HCT116 (cell line): ENCODE measurements around the gene SUCNR1.
"Not testable (repeated sequence)": the region's sequence is repeated elsewhere in the genome, so short reads cannot be mapped to it uniquely, and the experiment has no call there.

Source experiments
- CEBPB ChIP-seq: IDR thresholded peaks from 2 replicates; pipeline ENCODE4 v1.6.1; 2012; ENCODE audit warnings: low read depth
- EZH2 ChIP-seq: fragments of 200-600 bp; sonication (generic); IDR thresholded peaks from 2 replicates; pipeline ENCODE4 v1.6.1; 2017; ENCODE audit warnings: antibody characterized with exemption, mixed run types
- EZH2phosphoT487 ChIP-seq: fragments of 200-600 bp; IDR thresholded peaks from 2 replicates; pipeline ENCODE4 v1.6.1; 2018; ENCODE audit warnings: antibody characterized with exemption, borderline replicate concordance
- POLR2A ChIP-seq: IDR thresholded peaks from 2 replicates; pipeline ENCODE4 v1.7.0; 2011; ENCODE audit warnings: borderline replicate concordance; ENCODE audit not compliant: insufficient read depth, insufficient read length; ENCODE audit errors: extremely low read depth
- POLR2AphosphoS5 ChIP-seq: IDR thresholded peaks from 2 replicates; pipeline ENCODE4 v1.6.1; 2011; ENCODE audit warnings: mild to moderate bottlenecking, low read depth, low read length, moderate library complexity
- SIN3A ChIP-seq: IDR thresholded peaks from 2 replicates; pipeline ENCODE4 v1.6.1; 2012; ENCODE audit warnings: low read depth
- TCF7L2 ChIP-seq: IDR thresholded peaks from 2 replicates; pipeline ENCODE4 v1.7.0; 2011; ENCODE audit warnings: borderline replicate concordance, inconsistent platforms; ENCODE audit not compliant: insufficient read depth, insufficient read length; ENCODE audit errors: extremely low read depth
- YY1 ChIP-seq: IDR thresholded peaks from 2 replicates; pipeline ENCODE4 v1.6.1; 2011; ENCODE audit warnings: low read length, low read depth, moderate library complexity, mild to moderate bottlenecking; ENCODE audit not compliant: insufficient replicate concordance; ENCODE audit errors: extremely low read depth
- TF ChIP-seq, protein P1 (sequence below), 3 experiments: fragments of 200-600 bp in 1 of 3; sonication (generic) in 1 of 3; IDR thresholded peaks in 2 of 3; conservative IDR thresholded peaks in 1 of 3; 2 replicates each; pipeline ENCODE4 v1.5.1; 2012 to 2017; ENCODE audit warnings: low read depth in 2 of 3, low read length in 2 of 3, antibody characterized with exemption in 1 of 3, borderline replicate concordance in 1 of 3, control low read depth in 1 of 3, mild to moderate bottlenecking in 1 of 3, mixed read lengths in 1 of 3, mixed run types in 1 of 3, moderate library complexity in 1 of 3; ENCODE audit not compliant: insufficient read depth in 1 of 3
- TF ChIP-seq, protein P2 (sequence below): IDR thresholded peaks from 2 replicates; pipeline ENCODE4 v1.6.1; 2012
- TF ChIP-seq, protein P3 (sequence below): IDR thresholded peaks from 2 replicates; pipeline ENCODE4 v1.6.1; 2012

DNA sequence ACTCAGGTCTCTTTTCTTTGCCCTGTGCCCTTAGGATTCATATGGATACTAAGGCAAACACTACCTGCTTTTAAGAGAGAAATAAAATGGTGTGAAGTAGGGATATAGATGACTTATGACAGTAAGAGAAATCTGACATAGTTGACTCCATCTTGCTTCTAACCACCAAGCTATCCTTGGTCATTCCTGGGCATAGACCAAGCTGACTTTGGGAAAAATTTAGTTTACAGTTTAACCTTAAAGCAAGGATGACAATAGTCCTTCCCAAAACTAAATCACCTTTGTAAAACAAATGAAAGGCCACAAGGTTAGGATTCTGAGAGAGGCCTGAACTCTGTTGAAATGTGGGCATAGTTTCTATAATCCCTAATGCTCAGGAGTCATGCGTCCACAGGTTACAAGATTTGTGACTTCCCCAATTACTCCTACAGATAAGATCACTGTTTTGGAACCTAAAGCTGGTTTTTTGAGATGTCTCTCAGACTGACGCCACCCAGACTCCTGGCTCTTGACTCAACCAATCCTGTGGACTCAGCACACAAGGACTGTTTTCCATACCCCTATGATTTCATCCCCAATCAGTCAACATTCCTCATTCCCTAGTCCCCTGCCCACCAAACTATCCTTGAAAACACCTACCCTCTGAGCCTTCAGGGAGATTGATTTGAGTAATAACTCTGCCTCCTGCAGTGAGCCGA is 25.3 kb downstream of the SUCNR1 start:
- TF ChIP-seq, protein P1, sequence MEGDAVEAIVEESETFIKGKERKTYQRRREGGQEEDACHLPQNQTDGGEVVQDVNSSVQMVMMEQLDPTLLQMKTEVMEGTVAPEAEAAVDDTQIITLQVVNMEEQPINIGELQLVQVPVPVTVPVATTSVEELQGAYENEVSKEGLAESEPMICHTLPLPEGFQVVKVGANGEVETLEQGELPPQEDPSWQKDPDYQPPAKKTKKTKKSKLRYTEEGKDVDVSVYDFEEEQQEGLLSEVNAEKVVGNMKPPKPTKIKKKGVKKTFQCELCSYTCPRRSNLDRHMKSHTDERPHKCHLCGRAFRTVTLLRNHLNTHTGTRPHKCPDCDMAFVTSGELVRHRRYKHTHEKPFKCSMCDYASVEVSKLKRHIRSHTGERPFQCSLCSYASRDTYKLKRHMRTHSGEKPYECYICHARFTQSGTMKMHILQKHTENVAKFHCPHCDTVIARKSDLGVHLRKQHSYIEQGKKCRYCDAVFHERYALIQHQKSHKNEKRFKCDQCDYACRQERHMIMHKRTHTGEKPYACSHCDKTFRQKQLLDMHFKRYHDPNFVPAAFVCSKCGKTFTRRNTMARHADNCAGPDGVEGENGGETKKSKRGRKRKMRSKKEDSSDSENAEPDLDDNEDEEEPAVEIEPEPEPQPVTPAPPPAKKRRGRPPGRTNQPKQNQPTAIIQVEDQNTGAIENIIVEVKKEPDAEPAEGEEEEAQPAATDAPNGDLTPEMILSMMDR (IDR thresholded peaks at IDR 0.05 in 2 of 3, conservative IDR thresholded peaks at IDR 0.05 in 1 of 3; ENCODE audit: borderline replicate concordance in 1 of 3, insufficient read depth in 1 of 3, low read depth in 2 of 3, low read length in 2 of 3) = not testable (repeated sequence)
- not testable (repeated sequence) for TF ChIP-seq TCF7L2, SIN3A, EZH2, YY1, POLR2A, EZH2phosphoT487, CEBPB, POLR2AphosphoS5
- TF ChIP-seq, protein P2, sequence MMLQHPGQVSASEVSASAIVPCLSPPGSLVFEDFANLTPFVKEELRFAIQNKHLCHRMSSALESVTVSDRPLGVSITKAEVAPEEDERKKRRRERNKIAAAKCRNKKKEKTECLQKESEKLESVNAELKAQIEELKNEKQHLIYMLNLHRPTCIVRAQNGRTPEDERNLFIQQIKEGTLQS = not testable (repeated sequence)
- TF ChIP-seq, protein P3, sequence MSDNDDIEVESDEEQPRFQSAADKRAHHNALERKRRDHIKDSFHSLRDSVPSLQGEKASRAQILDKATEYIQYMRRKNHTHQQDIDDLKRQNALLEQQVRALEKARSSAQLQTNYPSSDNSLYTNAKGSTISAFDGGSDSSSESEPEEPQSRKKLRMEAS = not testable (repeated sequence)
